Activated naive CD8-positive, alpha-beta T cell treated with anti-CD3 and anti-CD28 coated beads, Interleukin-2, amount 50 U/mL, for 24 hours (primary cell): ENCODE data around the gene COBL.

ENCODE experiments used
- ATAC-seq: fragments of 150-1000 bp; cut with Tn5 transposase; one replicate; pipeline ENCODE4 v1.10.0; 2021
- DNase-seq: peaks from one replicate; pipeline ENCODE4 v3.0.0; 2021
- H3K27ac Mint-ChIP-seq: one replicate; pipeline ENCODE4 v1.8.0; 2021; ENCODE audit warnings: mild to moderate bottlenecking, mixed read lengths
- H3K27me3 Mint-ChIP-seq: one replicate; pipeline ENCODE4 v1.8.0; 2021; ENCODE audit warnings: mixed read lengths
- H3K36me3 Mint-ChIP-seq: one replicate; pipeline ENCODE4 v1.8.0; 2021; ENCODE audit warnings: low read depth, mixed read lengths
- H3K4me1 Mint-ChIP-seq: one replicate; pipeline ENCODE4 v1.8.0; 2021; ENCODE audit warnings: mixed read lengths
- H3K4me3 Mint-ChIP-seq: one replicate; pipeline ENCODE4 v1.8.0; 2021; ENCODE audit warnings: mild to moderate bottlenecking, moderate library complexity, mixed read lengths
- H3K9me3 Mint-ChIP-seq: one replicate; pipeline ENCODE4 v1.8.0; 2021; ENCODE audit warnings: mixed read lengths

Gene COBL

GRCh38 chr7:51316666-51317581, at the start of gene COBL:
Gene COBL (minus strand): TSS chr7:51316809. CDS start chr7:51316633, 176 bp downstream.
- peaks cover 38% of the 10 kb centered on the region for H3K27me3 Mint-ChIP-seq
- no peaks in the 10 kb centered on the region for H3K9me3 Mint-ChIP-seq
- H3K4me3 Mint-ChIP-seq: peak within 1 kb of the TSS; percentile 38
- peaks cover 6% of the 10 kb centered on the region for H3K4me1 Mint-ChIP-seq
- DNase-seq (no peak), ATAC-seq (no peak)
- H3K36me3 Mint-ChIP-seq: no peaks in the 10 kb centered on the region
- no peak within 1 kb of the TSS for H3K27ac Mint-ChIP-seq

- Mint-ChIP-seq H3K4me1 (no peaks in the 10 kb centered on the region), H3K36me3 (no peaks in the 10 kb centered on the region), H3K4me3 (no peak overlapping the region), H3K9me3 (peaks cover 8% of the 10 kb centered on the region), H3K27me3 (peaks cover 2% of the 10 kb centered on the region), H3K27ac (no peak overlapping the region)
- ATAC-seq (no peak), DNase-seq (no peak)
Observed at GRCh38 chr7:51366172-51366728, 49.6 kb upstream of the COBL start.

DNA sequence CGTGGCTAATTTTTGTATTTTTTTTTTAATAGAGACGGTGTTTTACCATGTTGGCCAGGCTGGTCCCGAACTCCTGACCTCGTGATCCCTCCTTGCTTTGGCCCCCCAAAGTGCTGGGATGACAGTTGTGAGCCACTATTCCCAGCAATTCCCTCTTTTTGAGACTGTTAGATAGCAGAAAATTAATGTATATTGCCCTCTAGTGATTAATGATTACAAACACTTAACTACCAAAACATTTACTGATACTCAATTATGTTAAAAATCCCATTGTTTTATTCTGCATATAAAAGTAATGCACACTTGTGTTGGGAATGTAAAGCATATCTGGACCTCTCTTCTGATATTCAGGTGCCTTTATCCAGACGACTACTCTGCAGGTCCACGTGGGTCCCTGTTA, 41.2 kb upstream of the COBL start:
- no peaks in the 10 kb centered on the region for H3K27me3 Mint-ChIP-seq
- H3K9me3 Mint-ChIP-seq: peaks cover 14% of the 10 kb centered on the region
- ATAC-seq (no peak), DNase-seq (no peak)
- no peaks in the 10 kb centered on the region for H3K36me3 Mint-ChIP-seq
- no peaks in the 10 kb centered on the region for H3K4me1 Mint-ChIP-seq
- H3K27ac Mint-ChIP-seq: no peak overlapping the region
- no peak overlapping the region for H3K4me3 Mint-ChIP-seq

DNA sequence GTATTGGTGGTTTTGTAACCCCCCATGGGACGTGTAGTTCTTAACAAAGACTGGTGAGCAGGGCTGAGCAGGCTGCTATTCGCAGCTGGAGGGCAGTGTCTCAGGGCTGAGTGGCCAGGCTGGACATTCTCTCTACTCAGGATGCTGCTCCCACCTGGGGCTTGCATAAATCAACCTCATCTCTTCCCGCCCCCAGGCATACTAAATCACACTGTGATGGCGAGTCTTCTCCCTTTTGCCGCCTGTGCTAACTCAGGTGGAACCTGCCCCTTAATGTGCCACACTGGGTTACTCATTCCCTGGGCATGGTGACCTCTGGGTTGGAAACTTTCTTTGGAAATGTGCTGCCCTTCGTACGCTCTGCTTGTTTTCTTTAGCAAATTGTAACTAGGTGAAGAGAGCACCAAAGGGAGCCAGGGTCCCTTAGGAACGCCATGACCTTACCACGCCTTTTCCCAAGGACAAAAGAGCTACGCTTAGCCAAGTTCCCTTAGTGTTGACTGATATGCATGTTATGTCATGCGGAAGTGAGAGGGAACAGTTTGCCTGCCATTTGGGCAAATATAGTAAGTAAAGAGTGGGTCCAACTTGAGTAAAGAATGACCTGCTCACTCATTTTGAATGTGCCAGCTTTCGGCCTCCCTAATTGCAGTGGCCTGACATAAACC, 40.4 kb upstream of the COBL start:
- Mint-ChIP-seq H3K27me3 (no peaks in the 10 kb centered on the region), H3K4me1 (no peaks in the 10 kb centered on the region), H3K27ac (no peak overlapping the region), H3K4me3 (no peak overlapping the region), H3K9me3 (peaks cover 6% of the 10 kb centered on the region), H3K36me3 (no peaks in the 10 kb centered on the region)
- no peak for DNase-seq
- ATAC-seq: no peak

DNA sequence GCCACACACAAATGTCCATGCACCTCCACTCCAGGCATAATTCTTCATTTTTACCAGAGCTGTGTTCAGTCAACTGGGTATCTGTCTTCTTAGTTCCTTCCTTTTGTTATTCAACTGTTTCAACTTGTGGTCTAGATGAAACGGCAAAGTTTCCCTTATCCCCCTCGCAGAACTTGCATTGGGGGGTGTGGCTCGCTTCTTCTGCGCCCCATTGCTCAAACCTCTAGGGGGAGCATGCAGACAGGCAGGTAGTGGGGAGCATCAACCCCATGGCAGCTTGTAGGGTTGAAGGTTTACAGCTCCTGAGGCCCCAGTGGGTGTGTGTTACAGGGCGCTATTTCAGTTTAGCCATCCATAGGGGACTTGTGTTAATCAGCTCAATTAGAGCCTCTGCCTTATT, 38.3 kb upstream of the COBL start:
- no peak for ATAC-seq
- H3K4me1 Mint-ChIP-seq: no peaks in the 10 kb centered on the region

GRCh38 chr7:51354434-51354833, 37.8 kb upstream of the COBL start:
- no peaks in the 10 kb centered on the region for H3K36me3 Mint-ChIP-seq
- no peak for DNase-seq
- H3K27ac Mint-ChIP-seq: no peak overlapping the region
- no peak overlapping the region for H3K4me3 Mint-ChIP-seq
- peaks cover 6% of the 10 kb centered on the region for H3K9me3 Mint-ChIP-seq
- H3K4me1 Mint-ChIP-seq: no peaks in the 10 kb centered on the region
- no peaks in the 10 kb centered on the region for H3K27me3 Mint-ChIP-seq
- ATAC-seq: no peak

More for the DNA sequence above, 38.3 kb upstream of the COBL start:
- H3K4me3 Mint-ChIP-seq: no peak overlapping the region
- peaks cover 6% of the 10 kb centered on the region for H3K9me3 Mint-ChIP-seq
- no peak overlapping the region for H3K27ac Mint-ChIP-seq
- H3K36me3 Mint-ChIP-seq: no peaks in the 10 kb centered on the region
- no peak for DNase-seq
- H3K27me3 Mint-ChIP-seq: no peaks in the 10 kb centered on the region

DNA sequence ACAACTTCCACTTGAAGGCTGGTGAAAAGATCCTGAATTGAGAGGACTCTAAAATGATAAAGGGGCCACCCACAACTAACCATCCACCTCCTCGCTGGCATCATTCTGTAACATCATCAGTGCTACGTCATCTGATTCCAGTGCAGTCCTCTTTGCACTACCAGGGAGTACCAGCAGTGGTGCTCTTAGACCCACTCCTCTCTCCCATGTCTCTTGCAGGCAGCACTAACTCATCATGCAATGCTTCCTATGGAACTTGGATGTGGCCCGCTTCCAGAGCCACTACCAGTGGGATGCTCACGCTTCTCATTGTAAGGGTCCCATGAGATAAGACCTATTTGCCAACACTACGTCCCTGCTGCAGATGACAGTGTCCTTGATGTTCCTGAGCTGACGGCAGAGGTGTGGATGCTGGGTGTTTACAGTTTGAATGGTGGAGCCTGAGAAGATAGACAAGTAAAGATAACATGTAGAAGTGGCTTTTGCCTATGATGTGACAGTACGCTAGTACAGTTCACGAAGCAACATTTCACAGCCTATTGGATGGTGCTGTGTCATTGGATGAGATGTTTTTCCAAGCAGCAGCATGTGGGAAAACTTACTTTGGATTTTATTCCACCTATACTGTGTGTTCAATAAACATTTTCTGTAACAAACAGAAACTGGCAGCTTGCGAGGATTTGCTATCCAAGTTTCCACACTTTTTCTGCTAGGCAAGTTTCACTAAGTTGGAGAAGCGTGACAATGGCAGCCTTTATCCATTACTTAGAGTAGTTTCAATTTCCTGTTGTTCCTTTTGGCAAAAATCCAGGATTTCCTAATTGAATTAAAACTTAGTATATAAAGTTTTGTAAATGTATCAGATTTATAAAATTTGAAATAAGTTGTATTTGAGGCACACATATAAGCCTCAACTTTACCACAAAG, 35.8 kb upstream of the COBL start:
- ATAC-seq (no peak), DNase-seq (no peak)
- no peak overlapping the region for H3K4me3 Mint-ChIP-seq
- peaks cover 6% of the 10 kb centered on the region for H3K9me3 Mint-ChIP-seq
- H3K27me3 Mint-ChIP-seq: no peaks in the 10 kb centered on the region
- no peak overlapping the region for H3K27ac Mint-ChIP-seq
- H3K4me1 Mint-ChIP-seq: no peaks in the 10 kb centered on the region
- H3K36me3 Mint-ChIP-seq: no peaks in the 10 kb centered on the region

GRCh38 chr7:51351661-51352060, 35.1 kb upstream of the COBL start:
- H3K27ac Mint-ChIP-seq: no peak overlapping the region
- DNase-seq: no peak
- H3K4me3 Mint-ChIP-seq: no peak overlapping the region
- H3K27me3 Mint-ChIP-seq: no peaks in the 10 kb centered on the region
- H3K36me3 Mint-ChIP-seq: no peaks in the 10 kb centered on the region
- H3K9me3 Mint-ChIP-seq: peaks cover 6% of the 10 kb centered on the region
- no peaks in the 10 kb centered on the region for H3K4me1 Mint-ChIP-seq
- no peak for ATAC-seq

GRCh38 chr7:51350546-51350896, 33.9 kb upstream of the COBL start:
- H3K36me3 Mint-ChIP-seq: no peaks in the 10 kb centered on the region
- H3K4me1 Mint-ChIP-seq: no peaks in the 10 kb centered on the region
- ATAC-seq (no peak), DNase-seq (no peak)
- peaks cover 6% of the 10 kb centered on the region for H3K9me3 Mint-ChIP-seq
- no peak overlapping the region for H3K4me3 Mint-ChIP-seq
- no peaks in the 10 kb centered on the region for H3K27me3 Mint-ChIP-seq
- H3K27ac Mint-ChIP-seq: no peak overlapping the region

- no peak overlapping the region for H3K27ac Mint-ChIP-seq
- DNase-seq: no peak
- H3K4me3 Mint-ChIP-seq: no peak overlapping the region
- H3K27me3 Mint-ChIP-seq: no peaks in the 10 kb centered on the region
- H3K4me1 Mint-ChIP-seq: no peaks in the 10 kb centered on the region
- peaks cover 6% of the 10 kb centered on the region for H3K9me3 Mint-ChIP-seq
- ATAC-seq: no peak
- H3K36me3 Mint-ChIP-seq: no peaks in the 10 kb centered on the region
Observed at GRCh38 chr7:51349820-51350545, 33.4 kb upstream of the COBL start.

GRCh38 chr7:51346126-51346525, 29.5 kb upstream of the COBL start:
- H3K27ac Mint-ChIP-seq: no peak overlapping the region

GRCh38 chr7:51344406-51345138, 28.0 kb upstream of the COBL start:
- Mint-ChIP-seq H3K4me1 (no peaks in the 10 kb centered on the region), H3K4me3 (no peak overlapping the region), H3K27me3 (no peaks in the 10 kb centered on the region), H3K9me3 (no peaks in the 10 kb centered on the region), H3K27ac (no peak overlapping the region), H3K36me3 (no peaks in the 10 kb centered on the region)
- DNase-seq (no peak), ATAC-seq (no peak)

More at GRCh38 chr7:51346126-51346525, 29.5 kb upstream of the COBL start:
- Mint-ChIP-seq H3K4me1 (no peaks in the 10 kb centered on the region), H3K36me3 (no peaks in the 10 kb centered on the region), H3K4me3 (no peak overlapping the region), H3K9me3 (no peaks in the 10 kb centered on the region), H3K27me3 (no peaks in the 10 kb centered on the region)
- ATAC-seq (no peak), DNase-seq (no peak)

GRCh38 chr7:51340936-51341335, 24.3 kb upstream of the COBL start:
- H3K27me3 Mint-ChIP-seq: no peaks in the 10 kb centered on the region
- no peak overlapping the region for H3K4me3 Mint-ChIP-seq

More at GRCh38 chr7:51340936-51341335, 24.3 kb upstream of the COBL start:
- Mint-ChIP-seq H3K9me3 (no peaks in the 10 kb centered on the region), H3K27ac (no peak overlapping the region), H3K36me3 (no peaks in the 10 kb centered on the region), H3K4me1 (no peaks in the 10 kb centered on the region)
- ATAC-seq (no peak), DNase-seq (no peak)
